Measurements from ENCODE around the gene KLHL33. TPM values are rescaled to one million over a fixed set of nuclear protein-coding genes. Genes with fewer than 3 reads are reported as not detected.

KLHL33 gene
- total RNA-seq, 1 donor from 2014 or later = 0.47 TPM

DNA sequence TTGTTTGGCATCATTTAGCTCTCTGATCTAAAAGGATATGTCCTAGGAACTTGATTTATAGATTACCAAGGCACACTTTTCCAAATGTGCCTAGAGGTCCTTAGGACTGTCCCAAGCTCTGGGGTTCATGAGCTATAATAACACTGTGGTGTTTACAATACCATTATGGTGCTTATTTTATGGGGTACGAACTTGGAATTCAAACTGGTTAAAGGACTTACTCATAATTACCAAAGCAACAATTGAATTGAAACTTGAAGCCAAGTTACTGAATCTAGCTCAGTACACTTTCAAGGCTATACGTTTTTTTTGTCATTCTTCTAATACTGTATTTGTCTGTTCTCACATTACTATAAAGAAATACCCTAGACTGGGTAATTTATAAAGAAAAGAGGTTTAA, 13.1 kb downstream of the KLHL33 start:
- Histone ChIP-seq H3K4me1 (no peaks in the 10 kb centered on the region), H3K36me3 (no peaks in the 10 kb centered on the region), H3K27me3 (ENCODE audit: low read depth) (no peaks in the 10 kb centered on the region), H3K9me3 (no peaks in the 10 kb centered on the region), H3K4me3 (no peak overlapping the region), H3K27ac (no peak overlapping the region)
- DNase-seq (no peak), ATAC-seq (no peak)
- TF ChIP-seq, protein P1, sequence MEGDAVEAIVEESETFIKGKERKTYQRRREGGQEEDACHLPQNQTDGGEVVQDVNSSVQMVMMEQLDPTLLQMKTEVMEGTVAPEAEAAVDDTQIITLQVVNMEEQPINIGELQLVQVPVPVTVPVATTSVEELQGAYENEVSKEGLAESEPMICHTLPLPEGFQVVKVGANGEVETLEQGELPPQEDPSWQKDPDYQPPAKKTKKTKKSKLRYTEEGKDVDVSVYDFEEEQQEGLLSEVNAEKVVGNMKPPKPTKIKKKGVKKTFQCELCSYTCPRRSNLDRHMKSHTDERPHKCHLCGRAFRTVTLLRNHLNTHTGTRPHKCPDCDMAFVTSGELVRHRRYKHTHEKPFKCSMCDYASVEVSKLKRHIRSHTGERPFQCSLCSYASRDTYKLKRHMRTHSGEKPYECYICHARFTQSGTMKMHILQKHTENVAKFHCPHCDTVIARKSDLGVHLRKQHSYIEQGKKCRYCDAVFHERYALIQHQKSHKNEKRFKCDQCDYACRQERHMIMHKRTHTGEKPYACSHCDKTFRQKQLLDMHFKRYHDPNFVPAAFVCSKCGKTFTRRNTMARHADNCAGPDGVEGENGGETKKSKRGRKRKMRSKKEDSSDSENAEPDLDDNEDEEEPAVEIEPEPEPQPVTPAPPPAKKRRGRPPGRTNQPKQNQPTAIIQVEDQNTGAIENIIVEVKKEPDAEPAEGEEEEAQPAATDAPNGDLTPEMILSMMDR (IDR thresholded peaks at IDR 0.05) = no peak
- intact Hi-C loops (cut with DNase I) = no loop called here

DNA sequence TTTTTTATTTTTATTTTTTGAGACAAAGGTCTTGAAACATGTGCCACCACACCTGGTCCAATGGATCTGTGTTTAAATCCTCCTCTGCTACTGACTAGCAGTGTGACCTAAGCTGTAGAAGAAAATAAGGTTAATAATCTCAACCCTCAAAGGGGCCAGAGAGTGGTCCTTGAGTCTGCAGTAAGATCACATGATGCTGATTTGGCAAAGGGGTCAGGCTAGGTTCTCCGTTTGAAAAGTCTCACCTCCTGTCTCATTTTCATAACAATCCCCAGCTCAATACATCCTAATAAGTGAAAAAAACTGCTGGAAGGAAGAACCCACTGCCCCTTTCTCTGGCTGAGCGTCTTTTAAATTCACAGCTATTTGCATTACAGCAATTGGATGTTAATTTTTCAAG, 14.7 kb downstream of the KLHL33 start:
- Histone ChIP-seq H3K4me3 (no peak overlapping the region), H3K36me3 (no peaks in the 10 kb centered on the region), H3K27ac (no peak overlapping the region), H3K27me3 (ENCODE audit: low read depth) (no peaks in the 10 kb centered on the region), H3K9me3 (no peaks in the 10 kb centered on the region), H3K4me1 (no peaks in the 10 kb centered on the region)
- DNase-seq (no peak), ATAC-seq (no peak)
- intact Hi-C loops (cut with DNase I) = no loop called here
- TF ChIP-seq, protein P1 (IDR thresholded peaks at IDR 0.05) = no peak

DNA sequence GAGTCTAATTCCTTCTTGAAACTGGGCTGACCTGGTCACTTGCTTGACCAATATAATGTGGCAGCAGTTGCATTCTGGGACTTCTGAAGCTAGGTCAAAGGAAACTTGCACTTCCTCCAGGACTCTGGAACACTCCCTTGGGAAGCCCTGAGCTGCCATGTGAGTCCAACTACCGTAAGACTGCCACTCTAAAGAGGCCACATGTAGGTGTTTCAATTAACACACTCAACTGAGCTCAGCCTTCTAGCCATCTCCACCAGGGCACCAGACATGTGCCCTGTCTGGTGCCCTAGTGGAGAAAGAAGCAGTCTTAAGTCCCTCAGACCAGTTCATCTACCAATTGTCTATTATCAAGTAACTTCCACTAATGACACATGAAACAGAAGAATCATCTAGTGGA, 16.5 kb downstream of the KLHL33 start:
- Histone ChIP-seq H3K36me3 (no peaks in the 10 kb centered on the region), H3K27ac (no peak overlapping the region), H3K9me3 (no peaks in the 10 kb centered on the region), H3K27me3 (ENCODE audit: low read depth) (no peaks in the 10 kb centered on the region), H3K4me1 (peaks cover 10% of the 10 kb centered on the region), H3K4me3 (no peak overlapping the region)
- intact Hi-C loops (cut with DNase I) = no loop called here
- ATAC-seq = no peak
- no peak for DNase-seq
- TF ChIP-seq, protein P1 (IDR thresholded peaks at IDR 0.05) = no peak

DNA sequence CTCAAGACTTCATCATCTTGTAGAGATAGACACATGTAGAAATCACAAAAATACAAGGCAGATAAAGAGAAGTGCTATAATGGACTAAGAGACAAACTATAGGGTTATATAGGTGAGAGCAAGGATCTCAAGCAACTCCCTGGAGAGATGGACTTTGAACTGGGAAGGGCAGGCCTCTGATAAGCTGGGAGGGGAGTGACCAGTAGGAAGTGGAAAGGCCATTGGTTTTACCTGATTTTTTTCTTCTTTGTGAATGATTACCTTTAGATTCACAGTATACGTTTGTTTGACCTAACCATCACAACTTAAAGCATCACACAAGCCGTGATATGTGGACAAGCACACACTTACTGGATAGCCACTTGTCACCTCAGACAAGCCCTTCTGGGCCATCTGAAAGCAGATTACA, 17.5 kb downstream of the KLHL33 start:
- H3K27me3 ChIP-seq (ENCODE audit: low read depth) = no peaks in the 10 kb centered on the region
- ATAC-seq = no peak
- no peak overlapping the region for H3K27ac ChIP-seq
- DNase-seq = no peak
- H3K9me3 ChIP-seq = no peaks in the 10 kb centered on the region
- peaks cover 18% of the 10 kb centered on the region for H3K4me1 ChIP-seq
- H3K36me3 ChIP-seq = no peaks in the 10 kb centered on the region
- TF ChIP-seq, protein P1 (IDR thresholded peaks at IDR 0.05) = no peak
- H3K4me3 ChIP-seq = no peak overlapping the region
- intact Hi-C loops (cut with DNase I) = no loop called here

DNA sequence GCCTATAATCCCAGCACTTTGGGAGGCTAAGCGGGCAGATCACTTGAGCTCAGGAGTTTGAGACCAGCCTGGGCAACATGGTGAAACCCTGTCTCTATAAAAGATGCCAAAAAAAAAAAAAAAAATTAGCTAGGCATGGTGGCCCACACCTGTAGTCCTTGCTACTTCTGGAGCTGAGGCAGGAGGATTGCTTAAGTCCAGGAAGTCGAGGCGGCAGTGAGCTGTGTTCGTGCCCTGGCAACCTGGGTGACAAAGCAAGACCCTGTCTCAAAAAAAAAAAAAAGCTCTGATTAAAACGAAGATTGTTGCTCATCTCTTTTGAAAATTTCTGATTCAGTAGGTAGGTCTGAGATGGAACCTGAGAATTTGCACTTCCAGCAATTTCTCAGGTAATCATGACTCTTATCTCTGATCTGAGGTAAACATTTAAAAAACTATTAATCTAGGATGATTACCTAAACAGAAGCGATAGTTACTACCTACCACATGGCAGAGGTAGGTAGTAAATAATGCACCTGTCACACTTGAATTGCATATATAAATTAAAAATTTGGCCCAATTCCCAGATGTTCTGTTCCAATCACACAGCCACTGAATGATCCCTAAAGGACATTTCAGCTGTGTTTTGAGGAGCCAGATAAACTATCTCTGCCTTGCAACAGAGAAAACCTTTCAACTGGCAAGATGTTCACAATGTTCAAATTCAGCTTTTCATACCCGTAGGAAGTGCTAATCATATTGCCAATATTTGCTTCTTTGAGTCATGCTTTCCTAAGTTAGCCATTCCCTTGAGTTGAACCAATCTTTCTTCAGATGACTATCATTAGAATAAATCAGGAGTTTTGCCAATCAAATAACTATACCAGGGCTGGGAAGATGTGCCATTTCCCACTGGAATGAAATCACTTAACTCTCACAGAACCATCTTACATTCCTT, 18.4 kb downstream of the KLHL33 start:
- no peak overlapping the region for H3K27ac ChIP-seq
- ATAC-seq (no peak), DNase-seq (no peak)
- no peaks in the 10 kb centered on the region for H3K9me3 ChIP-seq
- TF ChIP-seq, protein P1 (IDR thresholded peaks at IDR 0.05) = no peak
- no peaks in the 10 kb centered on the region for H3K36me3 ChIP-seq
- H3K4me3 ChIP-seq = no peak overlapping the region
- no peaks in the 10 kb centered on the region for H3K27me3 ChIP-seq (ENCODE audit: low read depth)
- intact Hi-C loops (cut with DNase I) = no loop called here
- H3K4me1 ChIP-seq = peaks cover 18% of the 10 kb centered on the region

All from lower lobe of right lung (tissue), 2 donors.